GM10248 (cell line): ENCODE measurements around the gene HOXC13.

Experiments
- CTCF ChIA-PET: fragments of 300-600 bp; sonication (Branson Sonifier 250); formaldehyde crosslinking; extraction: SDS; loops from one replicate; lab custom pipeline; 2021; ENCODE audit warnings: antibody characterized with exemption; lab: Yijun Ruan, JAX
- POLR2A ChIA-PET: fragments of 350-650 bp; sonication (Branson Sonifier 250); formaldehyde crosslinking; extraction: SDS; loops from one replicate; lab custom pipeline; 2020; ENCODE audit warnings: antibody characterized with exemption; lab: Yijun Ruan, JAX
- DNase-seq: peaks from one replicate; pipeline ENCODE4 v3.0.0; 2012; ENCODE audit errors: extremely low spot score
- TF ChIP-seq, protein P1 (sequence below): IDR thresholded peaks from 2 replicates; pipeline ENCODE4 v1.5.1; 2012; ENCODE audit warnings: mild to moderate bottlenecking, low read depth; ENCODE audit errors: extremely low read depth, missing control alignments, control extremely low read depth

The HOXC13 gene

DNA sequence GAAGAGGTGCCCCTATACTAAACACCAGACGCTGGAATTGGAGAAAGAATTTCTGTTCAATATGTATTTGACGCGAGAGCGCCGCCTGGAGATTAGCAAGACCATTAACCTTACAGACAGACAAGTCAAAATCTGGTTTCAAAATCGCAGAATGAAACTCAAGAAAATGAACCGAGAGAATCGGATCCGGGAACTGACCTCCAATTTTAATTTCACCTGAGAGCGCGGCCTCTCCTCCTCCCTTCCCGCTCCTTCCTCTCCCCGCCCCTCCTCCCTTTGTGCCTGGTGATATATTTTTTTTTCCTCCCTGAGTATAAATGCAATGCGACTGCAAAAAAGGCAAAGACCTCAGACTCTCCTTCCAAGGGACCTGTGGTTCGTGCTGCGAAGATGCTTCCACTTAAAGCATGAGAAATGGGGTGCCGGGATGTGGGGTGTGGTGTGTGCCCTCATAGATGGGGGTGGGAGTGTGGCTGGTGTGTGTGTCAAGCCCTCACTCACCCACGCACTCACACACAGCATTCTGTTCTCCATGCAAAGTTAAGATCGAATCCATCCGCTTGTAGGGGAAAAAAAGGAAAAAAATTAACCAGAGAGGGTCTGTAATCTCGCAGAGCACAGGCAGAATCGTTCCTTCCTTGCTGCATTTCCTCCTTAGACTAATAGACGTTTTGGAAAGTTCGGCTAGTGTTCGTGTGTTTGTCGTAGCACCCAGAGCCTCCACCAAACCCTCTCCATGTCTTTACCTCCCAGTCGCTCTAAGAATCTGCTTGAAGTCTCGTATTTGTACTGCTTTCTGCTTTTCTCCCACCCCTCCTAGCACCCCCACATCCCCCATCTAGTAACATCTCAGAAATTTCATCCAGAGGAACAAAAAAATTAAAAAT lies 50.8 kb downstream of the HOXC13 start:
- CTCF ChIA-PET: interaction anchor here (0.7 to 5.6 kb wide), 10 partner anchors 17 to 410 kb away, joined by 3 to 74 read pairs (median 17); partner anchors contain the start of genes HOXC5 and HOXC8
- TF ChIP-seq, protein P1, sequence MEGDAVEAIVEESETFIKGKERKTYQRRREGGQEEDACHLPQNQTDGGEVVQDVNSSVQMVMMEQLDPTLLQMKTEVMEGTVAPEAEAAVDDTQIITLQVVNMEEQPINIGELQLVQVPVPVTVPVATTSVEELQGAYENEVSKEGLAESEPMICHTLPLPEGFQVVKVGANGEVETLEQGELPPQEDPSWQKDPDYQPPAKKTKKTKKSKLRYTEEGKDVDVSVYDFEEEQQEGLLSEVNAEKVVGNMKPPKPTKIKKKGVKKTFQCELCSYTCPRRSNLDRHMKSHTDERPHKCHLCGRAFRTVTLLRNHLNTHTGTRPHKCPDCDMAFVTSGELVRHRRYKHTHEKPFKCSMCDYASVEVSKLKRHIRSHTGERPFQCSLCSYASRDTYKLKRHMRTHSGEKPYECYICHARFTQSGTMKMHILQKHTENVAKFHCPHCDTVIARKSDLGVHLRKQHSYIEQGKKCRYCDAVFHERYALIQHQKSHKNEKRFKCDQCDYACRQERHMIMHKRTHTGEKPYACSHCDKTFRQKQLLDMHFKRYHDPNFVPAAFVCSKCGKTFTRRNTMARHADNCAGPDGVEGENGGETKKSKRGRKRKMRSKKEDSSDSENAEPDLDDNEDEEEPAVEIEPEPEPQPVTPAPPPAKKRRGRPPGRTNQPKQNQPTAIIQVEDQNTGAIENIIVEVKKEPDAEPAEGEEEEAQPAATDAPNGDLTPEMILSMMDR: peak; percentile 58
- POLR2A ChIA-PET: no interaction called here
- DNase-seq: peak; percentile 68

DNA sequence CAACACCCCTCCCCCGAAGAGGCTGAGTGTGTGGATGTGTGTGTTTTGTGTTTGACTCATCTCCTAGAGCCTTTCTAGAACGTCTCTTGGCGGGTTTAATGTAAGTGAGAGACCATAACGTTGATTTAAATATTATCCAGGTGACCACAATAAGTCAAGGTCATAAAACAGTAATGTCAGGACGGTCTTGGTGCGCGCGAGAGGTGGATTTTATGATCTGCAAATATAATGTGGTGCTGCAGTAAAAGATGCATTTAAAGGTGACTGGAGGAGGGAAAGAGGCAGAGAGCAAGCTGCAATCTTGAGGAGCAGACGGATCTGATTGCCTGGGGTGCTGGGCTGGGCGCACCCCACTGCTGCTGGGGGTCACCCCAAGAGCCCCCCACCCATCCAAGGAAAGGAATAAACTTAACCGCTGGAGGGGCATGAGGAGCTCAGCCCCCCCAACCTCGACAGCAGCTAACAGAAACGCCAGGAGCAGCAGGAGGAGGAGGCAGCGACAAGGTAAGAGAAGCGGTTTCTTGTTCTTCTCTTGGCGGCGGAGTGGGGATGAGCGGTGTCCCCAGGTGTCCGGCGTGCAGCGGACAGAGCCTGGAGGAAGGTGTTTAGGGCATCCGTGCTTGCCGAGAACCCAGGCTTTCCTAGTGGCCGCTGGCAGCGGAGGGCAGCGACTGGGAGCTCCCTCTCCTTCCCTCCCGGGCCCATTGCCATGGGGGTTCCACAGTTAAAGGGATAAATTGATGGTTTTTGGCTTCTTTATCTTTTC lies 51.9 kb downstream of the HOXC13 start:
- CTCF ChIA-PET: interaction anchor here (0.6 to 4.0 kb wide), 13 partner anchors 10 to 334 kb away, joined by 3 to 20 read pairs (median 5); partner anchors contain the start of genes COPZ1 and HOXC5
- POLR2A ChIA-PET: no interaction called here
- TF ChIP-seq, protein P1: no peak
- DNase-seq: no peak

DNA sequence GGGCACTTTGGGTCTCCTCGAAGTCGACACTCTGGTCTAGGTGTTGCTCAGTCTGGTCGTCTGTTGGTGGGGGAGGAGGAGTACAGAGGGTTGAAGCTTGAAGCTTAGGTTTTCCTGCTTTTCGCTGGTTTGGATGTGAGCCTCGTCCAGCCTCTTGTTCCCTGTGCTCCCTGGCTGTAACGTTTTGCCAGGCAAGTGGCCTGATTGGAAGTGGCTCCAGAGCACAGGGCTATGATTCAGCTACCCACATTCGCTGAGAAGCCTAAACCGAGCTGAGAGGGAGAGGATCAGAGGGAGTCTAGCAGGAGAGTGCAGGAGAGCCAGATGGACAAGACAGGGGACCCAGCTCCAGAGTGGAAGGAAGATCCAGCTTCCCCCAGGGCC lies 52.4 kb downstream of the HOXC13 start:
- POLR2A ChIA-PET: no interaction called here
- no peak for DNase-seq
- TF ChIP-seq, protein P1: no peak
- CTCF ChIA-PET: interaction anchor here (0.6 to 4.0 kb wide), 14 partner anchors 10 to 333 kb away, joined by 3 to 20 read pairs (median 5); partner anchors contain the start of genes COPZ1 and HOXC5

DNA sequence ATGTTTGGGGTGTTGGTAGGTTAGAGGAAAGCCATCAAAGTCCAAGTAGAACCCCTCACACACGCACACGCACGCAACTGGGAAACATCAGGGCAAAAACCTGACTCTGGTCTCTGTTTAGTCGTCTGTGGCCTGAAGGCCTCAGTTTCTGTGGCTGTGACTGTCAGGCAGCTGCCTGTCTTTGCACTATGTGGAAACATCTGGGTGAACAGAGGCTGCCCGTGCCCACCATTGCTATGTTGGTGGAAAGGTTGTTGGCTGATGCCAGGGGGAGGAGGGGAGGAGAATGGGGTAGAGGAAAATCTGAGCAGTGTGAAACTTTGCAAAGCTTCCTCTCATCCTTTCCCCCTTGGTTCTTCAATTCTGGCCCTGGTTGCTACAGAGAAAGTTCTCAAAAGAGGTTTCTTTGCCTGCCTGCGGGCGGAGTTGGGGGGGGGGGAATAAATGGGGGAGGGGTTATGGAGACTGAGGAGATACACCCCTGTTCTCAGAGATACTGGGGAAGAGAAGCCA lies 53.8 kb downstream of the HOXC13 start:
- POLR2A ChIA-PET: no interaction called here
- DNase-seq: no peak
- TF ChIP-seq, protein P1: no peak
- CTCF ChIA-PET: interaction anchor here (0.8 to 4.0 kb wide), 8 partner anchors 8 to 223 kb away, joined by 3 to 20 read pairs (median 14); partner anchors contain the start of gene HOXC5

DNA sequence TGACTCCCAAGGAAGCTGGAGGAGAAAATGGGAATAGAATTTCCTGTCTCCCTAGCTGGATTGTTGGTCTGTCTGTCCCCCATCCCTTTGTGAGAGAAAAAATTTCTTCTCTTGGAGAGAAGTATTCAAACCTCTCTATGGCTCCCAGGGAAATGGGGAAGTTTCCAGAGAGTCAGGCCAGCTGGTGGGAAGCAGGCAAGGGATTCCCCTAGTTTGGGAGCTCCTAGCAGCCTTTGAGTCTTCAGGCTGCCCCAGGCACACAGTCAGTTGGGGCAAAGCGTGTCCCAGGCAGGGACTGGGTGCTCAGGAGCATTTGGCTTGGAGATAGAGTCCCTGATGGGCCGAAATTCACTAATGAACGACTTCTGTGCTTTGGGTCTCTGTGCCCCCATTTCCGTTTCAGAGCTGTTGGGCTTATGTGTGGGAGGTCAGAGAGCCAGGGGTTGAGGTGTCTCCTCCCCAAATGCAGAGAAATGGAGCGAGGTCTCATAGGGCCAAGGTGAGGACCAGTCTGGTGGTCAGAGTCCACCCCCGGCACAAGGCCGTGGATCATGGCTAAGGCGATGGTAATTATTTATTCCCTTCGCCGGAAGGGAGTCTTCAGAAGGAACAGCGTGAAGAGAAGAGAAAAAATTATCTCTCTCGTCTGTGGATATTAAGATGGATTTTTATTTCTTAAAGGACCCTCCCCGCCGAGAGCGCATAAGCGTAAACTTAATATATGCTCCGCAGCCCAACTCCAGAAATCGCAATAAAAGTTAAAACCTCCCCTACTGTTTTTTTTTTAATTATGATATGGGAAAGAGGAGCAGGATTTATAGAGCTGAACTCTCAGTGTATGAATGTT lies 54.8 kb downstream of the HOXC13 start:
- DNase-seq: no peak
- TF ChIP-seq, protein P1: no peak
- CTCF ChIA-PET: interaction anchor here (1.2 to 4.0 kb wide), 5 partner anchors 9 to 214 kb away, joined by 3 to 20 read pairs (median 14); partner anchors contain the start of gene HOXC5
- POLR2A ChIA-PET: no interaction called here
